GM19324 (cell line): Measurements from ENCODE around the gene PIP5K1A.
"Not testable (repeated sequence)": the region's sequence is repeated elsewhere in the genome, so short reads cannot be mapped to it uniquely, and the experiment has no call there.

Experiments
- ATAC-seq: cut with Tn5 transposase; IDR thresholded peaks from one replicate; pipeline ENCODE4 v1.9.1; 2021; ENCODE audit warnings: mild to moderate bottlenecking, moderate library complexity; ENCODE audit not compliant: unreplicated experiment, low FRiP score

Gene PIP5K1A

GRCh38 chr1:151198254-151199127, at the start of gene PIP5K1A:
Gene PIP5K1A (plus strand): TSS chr1:151198552. CDS start chr1:151198997, 445 bp downstream.
- ATAC-seq = peak; percentile 89

GRCh38 chr1:151156515-151156819, 41.9 kb upstream of the PIP5K1A start, which contains the start of gene TNFAIP8L2:
Gene TNFAIP8L2 (plus strand): TSS chr1:151156649. CDS start chr1:151158698, 2,049 bp downstream.
- ATAC-seq = peak; percentile 71

- no peak for ATAC-seq
These were observed 41.3 kb upstream of the PIP5K1A start for GRCh38 chr1:151157067-151157531.

- no peak for ATAC-seq
These were observed 40.0 kb upstream of the PIP5K1A start for GRCh38 chr1:151158326-151158725.

GRCh38 chr1:151158751-151159251, 39.6 kb upstream of the PIP5K1A start:
- no peak for ATAC-seq

- no peak for ATAC-seq
These were observed 39.0 kb upstream of the PIP5K1A start for GRCh38 chr1:151159373-151159772.

GRCh38 chr1:151164732-151165280, 33.5 kb upstream of the PIP5K1A start:
- no peak for ATAC-seq

GRCh38 chr1:151165281-151165737, 33.0 kb upstream of the PIP5K1A start:
- ATAC-seq = no peak

GRCh38 chr1:151165738-151166504, 32.4 kb upstream of the PIP5K1A start, which contains the start of the genes LYSMD1 and SCNM1:
Gene LYSMD1 (minus strand): TSS chr1:151165902. CDS start chr1:151165258, 644 bp downstream.
Gene SCNM1 (plus strand): TSS chr1:151166144. CDS start chr1:151166153, 9 bp downstream.
- ATAC-seq = peak; percentile 95

GRCh38 chr1:151166505-151166956, 31.8 kb upstream of the PIP5K1A start:
- ATAC-seq = no peak

GRCh38 chr1:151167116-151167515, 31.2 kb upstream of the PIP5K1A start:
- ATAC-seq = no peak

GRCh38 chr1:151171190-151171589, 27.2 kb upstream of the PIP5K1A start:
- ATAC-seq = no peak

GRCh38 chr1:151175041-151175741, 23.2 kb upstream of the PIP5K1A start:
- ATAC-seq = no peak

- no peak for ATAC-seq
These were observed 22.5 kb upstream of the PIP5K1A start, which contains the start of gene TMOD4 for GRCh38 chr1:151175863-151176262. Gene TMOD4 (minus strand): TSS chr1:151175981. CDS start chr1:151174875, 1,106 bp downstream.

GRCh38 chr1:151176514-151177045, 21.8 kb upstream of the PIP5K1A start:
- no peak for ATAC-seq

- no peak for ATAC-seq
These were observed 14.1 kb upstream of the PIP5K1A start for GRCh38 chr1:151184211-151184610.

- ATAC-seq = no peak
These were observed 11.1 kb upstream of the PIP5K1A start for GRCh38 chr1:151187205-151187604.

- ATAC-seq = not testable (repeated sequence)
These were observed 9.7 kb upstream of the PIP5K1A start for GRCh38 chr1:151188667-151189066.

GRCh38 chr1:151189637-151190445, 8.5 kb upstream of the PIP5K1A start, which contains the start of gene VPS72:
Gene VPS72 (minus strand): TSS chr1:151190197. CDS start chr1:151190121, 76 bp downstream.
- peak; percentile 78 for ATAC-seq
